GM19099 (cell line): Measurements from ENCODE around the gene ARHGAP32.

Source experiments
- POLR2A ChIP-seq: IDR thresholded peaks from 3 replicates; pipeline ENCODE4 v1.6.1; 2011; ENCODE audit warnings: low read depth; ENCODE audit not compliant: insufficient read length; ENCODE audit errors: extremely low read depth

ARHGAP32 gene

DNA sequence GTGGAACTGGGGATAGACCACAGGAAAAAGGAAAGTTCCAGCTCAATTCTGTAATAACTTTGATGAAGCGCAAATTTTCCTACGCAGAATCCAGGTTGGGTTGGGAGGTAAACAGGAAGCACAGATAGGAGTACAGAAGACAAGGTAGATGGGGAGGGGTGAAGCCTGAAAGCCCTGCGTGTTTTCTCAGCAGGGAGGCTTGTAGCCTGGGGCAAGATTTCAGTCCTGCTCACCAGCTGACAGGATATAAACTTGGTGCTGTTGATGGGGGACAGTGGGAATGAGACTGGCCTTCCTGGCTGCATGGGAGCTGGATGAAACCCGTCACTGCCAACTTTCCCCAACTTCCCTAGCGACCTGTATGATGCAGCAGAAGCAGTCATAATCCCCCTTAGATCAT lies 114.9 kb downstream of the ARHGAP32 start:
- TF ChIP-seq POLR2A, result no peak

GRCh38 chr11:129075757-129076156 lies 116.4 kb downstream of the ARHGAP32 start:
- no peak for TF ChIP-seq POLR2A

DNA sequence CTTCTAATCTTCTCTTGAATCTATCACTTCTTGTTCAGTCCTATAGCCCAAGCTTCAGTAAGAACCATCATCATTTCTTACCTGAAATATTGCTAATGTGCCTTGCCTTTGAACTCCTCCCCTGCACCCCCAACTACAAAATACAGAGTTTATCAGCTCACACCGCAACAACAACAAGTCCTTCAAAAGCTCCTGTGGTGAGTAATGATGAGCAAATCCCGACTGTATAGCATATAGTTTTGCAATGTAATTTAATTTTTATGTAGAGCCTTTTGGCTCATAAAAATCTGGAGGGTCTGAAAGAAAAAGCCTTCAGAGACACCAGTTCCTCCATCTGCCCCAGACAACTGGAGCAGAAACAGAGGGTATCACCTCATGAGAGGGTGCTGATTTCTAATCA lies 124.7 kb downstream of the ARHGAP32 start:
- no peak for TF ChIP-seq POLR2A

- no peak for TF ChIP-seq POLR2A
Measured at GRCh38 chr11:129066229-129066628, 125.9 kb downstream of the ARHGAP32 start.

DNA sequence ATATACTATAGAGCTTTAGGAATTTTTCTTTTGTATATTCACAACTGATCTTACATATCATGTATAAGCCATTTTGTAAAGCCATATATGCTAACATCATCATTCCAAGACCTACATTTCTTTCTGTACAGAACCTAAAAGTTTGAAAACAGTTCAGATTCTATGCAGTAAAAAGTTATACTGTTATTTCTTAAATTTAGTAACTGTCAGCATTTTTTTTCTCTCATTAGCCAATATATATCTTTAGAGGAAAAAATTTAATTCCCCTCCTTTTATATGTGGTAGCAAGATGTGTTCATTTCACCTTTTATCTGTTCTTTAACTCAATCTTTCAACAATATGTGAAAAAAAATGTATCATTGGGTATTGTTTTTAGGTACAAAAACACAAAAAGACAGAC lies 129.0 kb downstream of the ARHGAP32 start:
- no peak for TF ChIP-seq POLR2A

DNA sequence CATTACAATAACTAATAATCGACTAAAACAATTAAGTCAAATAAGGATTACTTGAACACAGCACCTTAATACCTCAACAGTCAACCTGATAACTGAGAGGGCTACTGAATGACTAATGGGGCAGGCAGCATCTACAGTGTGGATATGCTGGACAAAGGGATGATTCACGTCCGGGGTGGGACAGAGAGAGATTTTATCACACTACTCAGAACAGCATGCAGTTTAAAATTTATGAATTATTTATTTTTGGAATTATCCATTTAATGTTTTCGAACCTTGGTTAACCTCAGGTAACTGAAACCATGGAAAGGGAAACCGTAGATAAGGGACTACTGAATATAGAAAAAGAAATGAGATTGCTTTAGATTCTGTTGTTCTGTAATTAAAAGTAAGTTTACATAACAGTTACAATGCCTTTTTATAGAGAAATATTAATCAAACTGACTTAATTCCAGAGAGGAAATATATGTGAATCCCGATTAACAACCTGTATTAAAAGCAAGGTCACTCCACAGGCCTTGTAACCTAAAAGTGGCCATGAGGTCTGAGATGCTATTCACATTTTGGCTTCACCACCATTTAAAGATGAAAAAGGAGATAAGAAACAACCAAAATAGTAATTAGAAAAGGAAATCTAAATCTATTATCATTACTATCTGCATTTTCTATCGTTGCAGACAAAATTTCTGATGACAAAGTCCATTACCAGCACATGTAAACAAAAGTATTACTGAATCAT lies 130.5 kb downstream of the ARHGAP32 start:
- no peak for TF ChIP-seq POLR2A

GRCh38 chr11:129056916-129057315 lies 135.2 kb downstream of the ARHGAP32 start:
- TF ChIP-seq POLR2A, result no peak

DNA sequence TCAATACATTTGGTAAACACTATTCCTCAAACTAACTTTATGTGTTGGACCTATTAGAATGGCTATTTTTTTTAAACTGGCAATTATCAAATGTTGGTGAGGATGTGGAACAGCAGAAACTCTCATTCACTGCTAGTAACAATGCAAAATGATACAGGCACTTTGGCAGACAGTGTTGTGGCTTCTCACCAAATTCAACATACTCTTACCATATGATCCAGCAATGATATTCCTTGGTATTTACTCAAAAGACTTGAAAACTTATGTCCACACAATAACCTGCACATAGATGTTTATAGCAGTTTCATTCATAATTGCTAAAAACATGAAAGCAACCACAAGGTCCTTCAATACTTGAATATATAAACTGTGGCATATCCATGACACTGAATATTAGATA lies 136.9 kb downstream of the ARHGAP32 start:
- TF ChIP-seq POLR2A, result no peak

DNA sequence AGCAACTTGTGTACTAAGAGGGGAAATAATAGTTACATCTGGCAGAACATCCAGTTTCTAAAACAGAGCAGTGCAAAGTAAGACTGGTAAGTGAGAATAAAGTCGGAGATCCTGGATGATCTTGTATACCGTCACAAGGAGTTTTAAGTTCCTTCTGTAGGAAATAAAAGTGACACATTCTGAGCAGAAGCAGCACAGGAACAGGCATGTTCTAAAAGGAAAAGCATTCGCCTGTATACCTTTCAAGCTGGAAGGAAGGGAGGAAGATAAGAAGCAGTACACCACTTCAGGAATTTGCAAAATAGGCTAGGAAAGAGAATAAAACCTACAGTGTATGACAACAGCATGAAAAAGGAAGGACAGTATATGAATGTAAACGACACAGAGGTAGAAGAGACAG lies 143.2 kb downstream of the ARHGAP32 start:
- no peak for TF ChIP-seq POLR2A

DNA sequence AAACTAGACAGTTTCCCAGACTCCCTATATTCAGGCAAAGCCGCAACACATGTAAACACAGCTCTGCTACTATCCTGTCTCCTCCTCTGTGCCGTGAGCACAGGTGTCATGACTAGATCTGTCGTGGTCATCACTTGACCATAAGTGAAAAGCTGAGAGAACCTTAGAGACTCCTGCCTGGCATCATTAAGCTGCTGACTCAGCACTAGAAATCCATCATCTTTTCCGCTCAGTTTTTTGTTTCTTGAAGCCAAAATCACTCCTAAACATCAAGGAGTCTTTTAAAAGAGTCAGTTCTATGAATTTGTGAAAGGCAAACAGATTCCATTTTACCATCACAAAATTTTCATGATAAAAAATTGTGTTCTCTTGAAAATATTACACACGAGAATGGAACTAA lies 147.0 kb downstream of the ARHGAP32 start:
- no peak for TF ChIP-seq POLR2A

DNA sequence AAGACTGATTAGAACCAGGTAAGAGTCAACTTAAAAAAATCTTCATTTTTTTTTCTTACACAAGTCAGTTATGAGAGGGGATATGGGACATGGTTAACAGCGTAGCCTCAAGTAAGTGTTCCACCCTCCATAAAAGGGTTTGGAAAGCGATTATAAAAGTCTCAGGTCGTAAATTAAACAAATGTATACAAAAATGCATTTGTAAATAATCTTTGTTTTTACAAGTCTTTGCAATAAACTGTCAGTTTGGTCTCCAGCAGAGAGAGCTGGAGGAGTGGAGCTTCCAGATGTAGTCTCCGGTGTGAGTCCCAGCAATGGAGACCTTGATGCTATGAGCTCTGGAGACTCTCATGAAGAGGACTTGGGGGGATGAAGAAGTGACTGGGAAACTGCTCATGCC lies 149.6 kb downstream of the ARHGAP32 start:
- TF ChIP-seq POLR2A, result no peak

DNA sequence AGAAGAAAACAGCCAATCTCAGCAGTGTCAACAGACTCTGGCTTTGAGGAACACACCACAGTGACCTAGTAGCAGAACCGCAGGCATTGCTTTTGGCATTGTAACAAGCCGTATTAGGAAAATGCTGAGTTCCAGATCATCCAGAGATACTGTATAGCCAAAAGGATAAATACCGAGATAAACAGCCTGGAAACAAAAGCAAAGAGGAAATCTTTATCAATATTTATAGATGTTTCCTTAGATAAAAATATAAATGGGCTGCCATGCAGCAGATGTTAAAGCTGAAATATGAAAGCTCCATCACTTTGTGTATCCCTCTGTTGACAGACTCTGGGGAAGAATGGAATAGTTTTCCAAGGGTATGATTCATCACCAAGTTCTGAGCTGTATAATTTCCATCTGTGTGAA lies 150.5 kb downstream of the ARHGAP32 start:
- TF ChIP-seq POLR2A, result no peak

- TF ChIP-seq POLR2A, result no peak
Measured at GRCh38 chr11:129040934-129041333, 151.2 kb downstream of the ARHGAP32 start.

- no peak for TF ChIP-seq POLR2A
Measured at GRCh38 chr11:129035244-129035643, 156.9 kb downstream of the ARHGAP32 start.

GRCh38 chr11:129034001-129034400 lies 158.1 kb downstream of the ARHGAP32 start:
- TF ChIP-seq POLR2A, result no peak

GRCh38 chr11:129023968-129024676 lies 168.0 kb downstream of the ARHGAP32 start:
- no peak for TF ChIP-seq POLR2A
